Medulla oblongata (tissue), 1 donor: ENCODE measurements around the gene CD81.

Experiments used
- DNase-seq: peaks from one replicate; pipeline ENCODE4 v3.0.0-alpha.2; 2015; ENCODE audit errors: extremely low spot score

Gene CD81

DNA sequence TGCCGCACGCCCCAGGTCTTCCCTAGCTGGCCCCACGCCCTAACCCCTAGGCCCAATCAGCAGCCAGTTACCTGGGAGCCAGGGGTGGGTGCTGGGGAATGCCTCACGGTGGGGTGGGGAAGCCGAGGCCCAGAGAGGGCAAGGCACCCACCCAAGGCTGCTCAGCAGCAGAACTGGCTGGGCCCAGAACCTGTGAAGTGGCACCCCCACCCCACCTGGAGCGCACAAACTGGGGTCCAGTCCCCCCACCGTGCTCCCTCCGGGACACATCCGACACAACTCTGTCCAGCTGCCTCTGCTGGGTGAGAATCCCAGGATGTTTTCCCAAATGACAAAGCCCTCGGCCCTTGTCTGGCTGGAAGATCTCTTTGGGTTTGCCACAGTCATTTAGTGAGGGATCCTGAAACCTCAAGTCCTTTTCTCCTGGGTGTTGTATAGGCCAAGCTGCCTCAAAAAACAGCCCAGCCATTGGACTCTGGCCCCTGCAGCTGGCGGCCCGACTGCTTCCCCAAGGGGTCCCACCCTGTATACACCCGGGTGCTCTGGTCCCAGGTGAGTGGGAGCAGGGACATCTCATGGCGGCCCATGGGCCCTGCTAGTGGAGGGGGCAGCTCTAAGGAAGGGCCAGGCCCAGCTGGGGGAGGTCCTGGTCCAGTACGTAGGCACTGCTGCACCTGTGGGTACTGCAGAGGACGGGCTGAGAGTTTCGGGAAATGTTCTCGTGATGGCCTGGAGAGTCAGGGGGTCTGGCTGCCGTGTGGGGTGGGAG, 44.3 kb downstream of the CD81 start:
- DNase-seq, result no peak

GRCh38 chr11:2421996-2422395, 44.9 kb downstream of the CD81 start:
- DNase-seq, result no peak

DNA sequence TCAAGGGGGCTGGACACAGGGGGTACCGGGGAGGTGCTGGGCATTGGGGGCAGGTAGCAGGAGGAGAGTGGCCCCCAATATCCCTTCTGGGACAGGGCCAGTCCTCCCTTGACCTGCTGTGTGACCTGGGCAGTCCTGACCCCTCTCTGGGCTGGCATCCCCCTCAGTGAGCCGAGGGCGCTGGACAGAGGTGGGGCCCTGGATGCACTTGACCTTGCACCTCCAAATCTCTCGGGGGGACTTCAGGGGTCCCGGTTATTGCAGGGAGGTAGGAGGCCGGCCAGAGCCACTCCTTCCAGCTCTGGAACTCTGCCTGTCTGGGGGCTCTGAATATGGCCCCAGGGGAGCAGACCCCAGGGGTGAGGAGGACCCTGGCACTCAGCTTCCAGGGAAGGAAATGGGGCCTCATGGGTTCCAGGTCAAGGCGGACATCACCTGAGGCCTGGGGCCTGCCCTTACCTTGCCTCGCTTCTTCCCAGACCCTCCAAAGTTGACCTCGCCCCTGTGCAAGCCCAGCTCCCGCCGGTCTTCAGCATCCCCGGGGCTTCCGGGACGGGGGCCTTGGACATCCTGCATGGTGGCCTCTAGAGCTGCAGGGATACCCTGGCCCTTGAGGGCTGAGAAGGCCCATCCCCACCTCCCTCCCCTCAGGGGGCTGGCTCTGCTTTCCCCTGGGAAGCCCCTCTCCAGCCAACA, 45.5 kb downstream of the CD81 start:
- DNase-seq, result no peak

DNA sequence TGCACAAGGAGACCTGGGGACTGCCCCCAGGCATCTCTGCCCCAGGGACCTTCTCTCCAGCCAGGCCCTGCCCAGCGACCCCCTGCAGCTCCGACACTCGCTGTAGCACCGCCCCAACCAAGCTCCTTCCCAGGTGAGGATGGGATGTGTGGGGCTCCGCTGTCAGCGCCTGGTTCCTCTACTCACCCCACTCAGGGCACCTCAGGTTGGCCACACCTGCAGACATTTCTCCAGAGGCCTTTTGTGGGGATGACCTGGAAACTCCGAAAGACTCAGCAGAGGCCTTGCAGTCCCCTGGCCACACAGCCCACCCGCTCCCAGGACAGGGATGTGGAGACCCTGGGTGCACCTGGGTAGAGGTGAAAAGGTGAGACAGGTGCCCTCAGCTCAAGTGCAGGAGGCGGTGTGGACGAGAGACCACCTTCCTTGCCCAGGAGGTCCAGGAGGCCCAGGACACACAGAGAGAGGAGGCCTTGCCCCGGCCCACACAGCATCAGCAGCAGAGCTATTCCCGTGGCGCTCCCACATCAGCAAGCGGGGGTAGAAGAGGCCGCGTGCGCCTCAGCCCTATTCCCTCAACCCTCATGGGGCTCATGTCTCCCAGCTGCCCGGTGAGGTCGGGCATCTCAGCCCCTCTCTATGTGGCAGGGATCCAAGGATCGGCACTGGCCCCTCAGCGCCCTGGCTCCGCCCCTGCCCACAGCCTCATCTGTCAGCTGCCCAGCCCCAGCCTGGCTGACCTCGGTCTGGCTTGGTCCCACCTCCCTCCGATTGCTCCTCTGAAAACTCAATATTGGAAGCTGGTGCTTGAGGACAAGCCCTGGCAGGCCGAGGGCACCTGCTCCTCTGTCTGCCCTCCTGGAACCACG, 46.3 kb downstream of the CD81 start:
- DNase-seq, result no peak

GRCh38 chr11:2424811-2425495, 47.8 kb downstream of the CD81 start:
- DNase-seq, result no peak

DNA sequence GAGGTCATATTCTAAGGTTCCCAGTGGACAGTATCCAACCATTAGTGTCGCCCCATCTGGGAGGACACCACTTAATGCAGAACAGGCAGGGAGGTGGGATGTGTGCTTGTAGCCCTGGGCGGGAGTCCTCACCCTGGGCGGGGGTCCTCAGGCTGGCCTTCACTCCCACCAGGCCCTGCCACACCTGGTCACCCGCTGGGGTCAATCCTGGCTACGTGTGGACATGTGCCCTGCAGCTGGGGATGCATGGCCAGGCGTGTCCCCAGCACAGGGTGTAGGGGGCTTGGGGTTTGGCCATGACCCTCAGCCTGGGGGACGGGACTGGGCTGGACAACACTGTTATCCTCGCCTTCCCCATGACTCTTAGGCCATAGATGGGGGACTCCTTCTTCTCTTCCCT, 48.4 kb downstream of the CD81 start:
- no peak for DNase-seq

DNA sequence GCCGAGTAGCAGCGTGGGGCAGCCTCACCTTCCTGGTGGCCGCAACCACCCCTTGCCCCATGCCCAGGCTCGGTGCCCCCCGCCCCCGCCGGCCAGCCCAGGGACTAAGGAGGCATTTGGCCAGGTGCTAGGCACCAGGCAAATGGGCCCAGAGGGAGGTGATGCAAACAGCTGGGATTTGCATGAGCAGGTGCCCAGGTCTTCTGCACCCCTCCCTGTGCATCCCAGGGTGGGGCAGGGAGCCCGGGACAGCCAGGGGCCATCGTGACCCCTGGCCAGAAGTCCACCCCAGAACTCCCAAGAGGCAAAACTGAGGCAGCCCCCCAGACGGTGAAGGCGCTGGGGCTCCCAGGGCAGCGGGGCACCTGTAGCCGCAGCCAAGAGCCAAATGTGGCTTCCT, 49.1 kb downstream of the CD81 start:
- no peak for DNase-seq

DNA sequence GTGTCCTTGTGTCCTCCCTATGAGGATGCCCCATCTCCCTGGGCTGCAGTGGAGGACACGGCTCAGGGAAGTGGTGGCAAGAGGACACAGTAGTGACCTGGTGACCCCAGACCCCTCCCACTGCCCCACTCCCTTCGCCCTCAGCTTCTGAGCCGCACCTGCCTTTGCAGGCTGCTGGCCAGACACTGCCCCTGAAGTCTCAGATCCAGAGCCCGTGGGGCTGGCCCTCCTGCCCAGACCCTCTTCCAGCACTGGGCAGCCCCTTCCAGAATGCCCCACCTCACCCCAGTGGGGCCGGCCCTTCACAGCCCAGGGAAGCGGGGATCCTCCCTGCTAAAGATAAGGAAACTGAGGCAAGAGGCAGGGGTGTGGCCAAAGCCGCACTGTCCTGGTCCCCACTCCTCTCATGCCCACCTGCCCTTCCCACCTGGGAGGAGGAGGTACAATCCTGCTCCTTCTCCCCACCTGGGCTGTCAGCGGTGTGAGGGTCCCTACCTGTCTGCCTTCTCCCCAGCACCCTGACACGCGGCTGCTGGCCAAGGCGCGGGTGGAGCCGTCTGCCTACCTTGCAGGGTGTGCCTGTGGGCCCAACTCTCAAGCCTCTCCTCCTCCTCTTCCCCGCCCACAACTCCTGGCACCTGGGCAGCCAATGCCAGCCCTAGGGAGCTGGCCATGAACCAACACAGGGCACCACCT, 49.9 kb downstream of the CD81 start:
- DNase-seq, result no peak

- DNase-seq, result no peak
Measured at GRCh38 chr11:2427721-2428321, 50.7 kb downstream of the CD81 start.

DNA sequence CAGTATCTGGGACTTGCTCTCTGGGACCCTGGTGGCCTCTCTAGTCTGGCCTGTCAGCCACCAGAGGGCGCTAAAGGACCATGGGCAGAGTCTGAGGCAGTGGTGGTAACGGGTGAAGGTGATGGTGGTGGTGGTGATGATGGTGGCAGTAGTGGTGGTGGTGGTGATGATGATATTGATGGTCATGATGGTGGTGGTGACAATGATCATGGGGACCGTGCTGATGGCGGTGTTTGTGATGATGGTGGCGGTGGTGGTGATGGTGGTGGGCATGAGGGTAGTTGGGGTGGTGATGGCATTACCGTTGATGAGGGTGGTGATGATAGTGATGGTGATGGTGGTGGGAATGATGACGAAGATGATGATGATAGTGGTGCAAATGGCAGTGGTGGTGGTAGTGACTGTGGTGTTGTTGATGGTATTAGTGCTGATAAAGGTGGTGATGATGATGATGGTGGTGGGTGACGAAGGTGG, 51.2 kb downstream of the CD81 start:
- DNase-seq, result peak; percentile 77

- DNase-seq, result no peak
Measured at GRCh38 chr11:2431395-2431794, 54.3 kb downstream of the CD81 start.

GRCh38 chr11:2432171-2432621, 55.1 kb downstream of the CD81 start:
- no peak for DNase-seq

DNA sequence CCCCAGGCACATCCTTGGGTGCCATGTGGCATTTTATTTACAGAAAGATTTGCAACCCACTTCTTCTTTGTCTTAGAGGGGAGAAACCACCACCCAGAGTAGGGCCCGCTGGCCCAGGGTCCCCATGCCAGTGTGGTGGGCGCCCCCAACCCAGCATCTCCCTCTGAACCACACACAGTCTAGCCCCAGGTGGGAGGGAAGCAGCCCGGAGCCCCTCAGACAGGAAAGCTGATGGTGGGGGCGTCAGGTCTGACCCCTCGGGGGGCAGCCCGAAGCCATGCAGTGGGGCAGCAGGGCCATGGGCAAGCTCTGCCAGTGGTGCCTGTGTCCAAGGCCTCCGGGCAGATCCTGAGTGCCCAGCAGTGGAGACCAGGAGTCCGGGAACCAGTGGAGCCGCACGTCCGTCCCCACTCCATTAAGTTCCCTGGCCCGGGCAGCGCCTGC, 55.5 kb downstream of the CD81 start:
- no peak for DNase-seq

DNA sequence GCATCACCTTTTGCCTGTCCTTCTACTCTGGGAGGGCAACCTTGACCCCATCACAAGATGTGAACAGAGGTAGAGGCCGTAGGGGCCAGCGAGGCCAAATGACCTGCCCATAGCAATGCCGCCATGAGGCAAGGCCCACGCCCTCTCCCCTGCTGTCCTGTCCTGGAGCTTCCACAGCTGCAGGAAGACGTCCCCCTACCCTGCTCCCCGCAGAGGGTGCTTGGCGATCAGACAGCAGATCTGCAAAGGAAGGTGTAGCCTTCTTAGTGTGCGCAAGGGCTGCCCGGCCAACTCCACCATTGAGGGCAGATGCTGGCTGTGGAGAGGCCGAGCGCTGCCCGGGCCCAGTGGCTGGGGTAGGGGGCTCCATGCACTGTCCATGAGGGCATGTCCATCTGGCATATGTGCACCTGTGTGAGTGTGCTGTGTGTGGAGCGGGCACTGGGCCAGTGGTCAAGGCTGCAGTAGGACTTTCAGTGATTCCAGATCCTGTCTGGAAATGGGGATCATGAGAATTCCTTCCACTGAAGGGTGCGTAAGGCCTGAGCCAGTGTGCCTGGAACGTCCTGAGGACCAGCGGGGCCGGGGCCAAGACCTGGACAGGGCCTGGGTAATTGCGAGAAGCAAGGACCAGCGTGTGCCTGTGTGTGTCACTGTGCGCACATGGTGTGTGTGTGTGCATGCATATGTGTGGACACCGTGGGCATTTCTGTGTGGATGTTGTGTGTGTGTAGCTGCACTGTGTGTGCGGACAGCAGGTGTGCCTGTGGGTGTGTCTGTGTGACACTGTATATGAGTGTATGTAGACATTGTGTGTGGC, 56.2 kb downstream of the CD81 start:
- no peak for DNase-seq

DNA sequence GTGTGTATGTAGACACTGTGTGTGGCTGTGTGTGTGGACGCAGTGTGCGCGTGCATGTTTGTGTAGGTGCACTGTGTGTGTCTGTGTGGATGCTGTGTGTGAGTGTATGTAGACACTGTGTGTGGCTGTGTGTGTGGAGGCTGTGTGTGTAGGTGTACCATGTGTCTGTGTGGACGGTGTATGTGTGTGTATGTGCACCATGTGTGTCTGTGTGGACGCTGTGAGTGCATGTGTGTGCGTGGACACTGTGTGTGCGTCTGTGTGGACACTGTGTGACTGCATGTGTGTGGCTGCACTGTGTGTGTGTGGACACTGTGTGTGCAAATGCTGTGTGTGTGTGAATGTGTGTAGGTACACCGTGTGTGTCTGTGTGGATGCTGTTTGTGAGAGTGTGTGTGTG, 56.9 kb downstream of the CD81 start:
- DNase-seq, result no peak

DNA sequence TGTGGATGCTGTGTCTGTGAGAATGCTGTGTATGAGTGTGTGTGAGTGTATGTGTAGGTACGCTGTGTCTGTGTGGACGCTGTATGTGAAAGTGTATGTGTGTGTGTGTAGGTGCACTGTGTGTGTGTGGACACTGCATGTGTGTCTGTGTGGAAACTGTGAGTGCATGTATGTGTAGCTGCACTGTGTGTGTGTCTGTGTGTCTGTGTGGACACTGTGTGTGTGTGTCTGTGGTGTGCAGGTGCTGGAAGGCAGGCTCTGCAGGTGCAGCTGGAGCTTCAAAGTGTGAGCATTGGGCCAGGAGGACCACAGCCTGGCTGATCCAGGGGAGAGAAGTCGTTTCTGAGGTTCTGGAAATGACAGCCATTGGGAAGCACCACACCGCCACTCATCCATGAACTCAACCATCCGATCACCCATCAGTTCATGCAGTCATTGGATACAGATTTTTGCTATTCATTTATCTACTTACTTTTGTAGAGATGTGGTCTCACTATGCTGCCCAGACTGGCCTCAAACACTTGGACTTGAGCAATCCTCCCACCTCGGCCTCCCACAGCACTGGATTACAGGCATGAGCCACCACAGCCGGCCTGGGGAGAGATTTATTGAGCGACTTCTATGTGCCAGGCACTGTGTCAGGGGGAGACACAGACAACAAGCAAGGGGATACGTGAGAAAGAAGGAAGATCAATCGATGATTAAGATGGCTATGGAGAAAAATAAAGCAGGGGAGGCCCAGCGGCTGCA, 57.6 kb downstream of the CD81 start:
- no peak for DNase-seq

GRCh38 chr11:2435288-2436012, 58.3 kb downstream of the CD81 start:
- DNase-seq, result no peak

GRCh38 chr11:2436013-2436520, 59.0 kb downstream of the CD81 start:
- DNase-seq, result no peak
